Natural killer cell (primary cell): ENCODE measurements around the gene SRSF5. TPM values are rescaled to one million over a fixed set of nuclear protein-coding genes. Genes with fewer than 3 reads are reported as not detected.
A peak's percentile ranks its signal among the peaks of the same experiment; 100 is the strongest.

Experiments
- ATAC-seq, 3 donors: fragments of 150-1000 bp in 2 of 3; fragments of 200-7000 bp in 1 of 3; cut with Tn5 transposase; 1 replicate in 1 of 3; 2 replicates in 2 of 3; pipeline ENCODE4 v1.10.0; 2021; ENCODE audit warnings: mild to moderate bottlenecking in 2 of 3, moderate library complexity in 2 of 3
- DNase-seq, 2 donors: peaks; one replicate each; pipeline versions ENCODE4 v3.0.0 to v3.0.0-alpha.2; 2013 to 2021; ENCODE audit warnings: mixed read lengths in 1 of 2
- H3K27ac ChIP-seq: one replicate; pipeline ENCODE4 v1.5.1; 2013; ENCODE audit warnings: mild to moderate bottlenecking, low read length
- H3K27me3 ChIP-seq: one replicate; pipeline ENCODE4 v1.6.1; 2013; ENCODE audit warnings: low read length; ENCODE audit not compliant: control insufficient read depth, insufficient read depth
- H3K36me3 ChIP-seq: one replicate; pipeline ENCODE4 v1.6.1; 2013; ENCODE audit warnings: low read length; ENCODE audit not compliant: control insufficient read depth, insufficient read depth
- H3K4me1 ChIP-seq: one replicate; pipeline ENCODE4 v1.6.1; 2013; ENCODE audit warnings: low read length; ENCODE audit not compliant: control insufficient read depth, insufficient read depth
- H3K4me3 ChIP-seq: one replicate; pipeline ENCODE4 v1.5.1; 2013; ENCODE audit warnings: low read length
- H3K9me3 ChIP-seq: one replicate; pipeline ENCODE4 v1.6.1; 2013; ENCODE audit warnings: low read length; ENCODE audit not compliant: control insufficient read depth, insufficient read depth
- H3K27ac Mint-ChIP-seq, 2 donors: one replicate each; pipeline ENCODE4 v1.8.0; 2022; ENCODE audit warnings: mild to moderate bottlenecking in 2 of 2, mixed read lengths in 2 of 2, moderate library complexity in 1 of 2
- H3K27me3 Mint-ChIP-seq, 2 donors: one replicate each; pipeline ENCODE4 v1.8.0; 2022; ENCODE audit warnings: low read depth in 2 of 2, mixed read lengths in 2 of 2
- H3K36me3 Mint-ChIP-seq: one replicate; pipeline ENCODE4 v1.8.0; 2022; ENCODE audit warnings: mixed read lengths
- H3K4me1 Mint-ChIP-seq, 2 donors: one replicate each; pipeline ENCODE4 v1.8.0; 2022; ENCODE audit warnings: mixed read lengths in 2 of 2
- H3K4me3 Mint-ChIP-seq: one replicate; pipeline ENCODE4 v1.8.0; 2022; ENCODE audit warnings: mild to moderate bottlenecking, moderate library complexity, mixed read lengths
- H3K9me3 Mint-ChIP-seq, 2 donors: one replicate each; pipeline ENCODE4 v1.8.0; 2022; ENCODE audit warnings: mixed read lengths in 2 of 2
- CTCF ChIP-seq: fragments of 200-600 bp; IDR thresholded peaks from one replicate; pipeline ENCODE4 v1.8.0; 2022; ENCODE audit warnings: antibody characterized with exemption
- WGBS: methylation state at CpG from one replicate; pipeline ENCODE4 v1.1.7; 2013; ENCODE audit warnings: missing lambda C conversion rate; ENCODE audit not compliant: insufficient coverage; 5-methylcytosine and 5-hydroxymethylcytosine counted together
- intact Hi-C: fragments of 100-400 bp; cut with micrococcal nuclease; formaldehyde crosslinking; loops from one replicate; pipeline ENCODE4 v1.14.2; 2022
- total RNA-seq, 4 donors: library from RNA; stranded (reverse); fragments of 120-200 nt in 1 of 4; gene quantifications; one replicate each; pipeline versions ENCODE4 v1.2.3 to v1.2.4, GENCODE V29; 2013 to 2022

The SRSF5 gene
- total RNA-seq, 3 donors from 2014 or later (not counting 1 experiment from before 2014, with no cell fraction given): 1,327 to 1,669 (median 1,634) TPM

- Histone ChIP-seq H3K27me3 (no peaks in the 10 kb centered on the region), H3K36me3 (peaks cover 46% of the 10 kb centered on the region), H3K4me1 (peaks cover 35% of the 10 kb centered on the region), H3K27ac (peak overlapping the region; percentile 89), H3K4me3 (peak overlapping the region; percentile 73), H3K9me3 (no peaks in the 10 kb centered on the region)
- no peak for TF ChIP-seq CTCF
- peak overlapping the region; percentile 97 to 99 for H3K27ac Mint-ChIP-seq
- intact Hi-C loops: loop anchor here (1.0 to 5.0 kb wide), 3 partner anchors 51 to 1555 kb away; partner anchors contain the start of gene SUSD6
- under 1% methylated on average over 54 of the region's 54 CpGs for WGBS
- H3K9me3 Mint-ChIP-seq: peaks cover 0 to 2% of the 10 kb centered on the region in 2 donors
- ATAC-seq (peak; percentile 60 to 81 (median 66)), DNase-seq (peak; percentile 92 to 95)
- no peaks in the 10 kb centered on the region for H3K27me3 Mint-ChIP-seq
- H3K4me3 Mint-ChIP-seq: peak overlapping the region; percentile 100
- H3K4me1 Mint-ChIP-seq: peaks cover 67 to 69% of the 10 kb centered on the region in 2 donors
- H3K36me3 Mint-ChIP-seq: peaks cover 43% of the 10 kb centered on the region
These were observed 542 bp downstream of the SRSF5 start for GRCh38 chr14:69767369-69767999.

GRCh38 chr14:69768873-69769272, 1.9 kb downstream of the SRSF5 start:
- intact Hi-C loops: loop anchor here (5.0 kb wide), 1 partner anchor 1557 kb away; no protein-coding TSS in a partner anchor
- Histone ChIP-seq H3K36me3 (peaks cover 60% of the 10 kb centered on the region), H3K9me3 (no peaks in the 10 kb centered on the region), H3K27me3 (no peaks in the 10 kb centered on the region), H3K4me1 (peaks cover 35% of the 10 kb centered on the region), H3K27ac (no peak overlapping the region), H3K4me3 (no peak overlapping the region)
- Mint-ChIP-seq H3K4me1 (peaks cover 77 to 80% of the 10 kb centered on the region in 2 donors), H3K4me3 (peak overlapping the region; percentile 100), H3K9me3 (peaks cover 0 to 2% of the 10 kb centered on the region in 2 donors), H3K27me3 (no peaks in the 10 kb centered on the region), H3K36me3 (peaks cover 49% of the 10 kb centered on the region), H3K27ac (peak overlapping the region; percentile 97 to 99)
- peak in 1 of 2 donors; percentile 27 for DNase-seq
- ATAC-seq: no peak
- WGBS: 88% methylated on average over 8 of the region's 8 CpGs
- TF ChIP-seq CTCF: no peak

GRCh38 chr14:69769623-69770022, 2.7 kb downstream of the SRSF5 start:
- peaks cover 77 to 78% of the 10 kb centered on the region in 2 donors for H3K4me1 Mint-ChIP-seq
- intact Hi-C loops: loop anchor here (5.0 kb wide), 1 partner anchor 1557 kb away; no protein-coding TSS in a partner anchor
- TF ChIP-seq CTCF: no peak
- ATAC-seq (no peak), DNase-seq (peak in 1 of 2 donors; percentile 45)
- no peaks in the 10 kb centered on the region for H3K27me3 Mint-ChIP-seq
- H3K9me3 Mint-ChIP-seq: no peaks in the 10 kb centered on the region
- WGBS: 96% methylated on average over 22 of the region's 22 CpGs
- Histone ChIP-seq H3K4me1 (peaks cover 35% of the 10 kb centered on the region), H3K27me3 (no peaks in the 10 kb centered on the region), H3K36me3 (peaks cover 66% of the 10 kb centered on the region), H3K4me3 (no peak overlapping the region), H3K27ac (no peak overlapping the region), H3K9me3 (no peaks in the 10 kb centered on the region)
- H3K27ac Mint-ChIP-seq: peak overlapping the region; percentile 68 to 99
- H3K36me3 Mint-ChIP-seq: peaks cover 49% of the 10 kb centered on the region
- peak overlapping the region; percentile 49 for H3K4me3 Mint-ChIP-seq
